Renal cortical epithelial cell (primary cell): ENCODE results near the gene UBE2F. TPM values are rescaled to one million over a fixed set of nuclear protein-coding genes. Genes with fewer than 3 reads are reported as not detected.
"Not testable (repeated sequence)": the region's sequence is repeated elsewhere in the genome, so short reads cannot be mapped to it uniquely, and the experiment has no call there.

Experiments
- DNase-seq: peaks from one replicate; pipeline ENCODE4 v3.0.0-alpha.2; 2011; ENCODE audit warnings: low read depth
- total RNA-seq: library from RNA; depleted of rRNA; stranded (reverse); fragments of >200 nt; gene quantifications from 2 replicates; pipeline ENCODE4 v1.2.3, GENCODE V29; 2014

Gene UBE2F
- total RNA-seq, 1 donor from 2014 or later: 56.0 TPM

DNA sequence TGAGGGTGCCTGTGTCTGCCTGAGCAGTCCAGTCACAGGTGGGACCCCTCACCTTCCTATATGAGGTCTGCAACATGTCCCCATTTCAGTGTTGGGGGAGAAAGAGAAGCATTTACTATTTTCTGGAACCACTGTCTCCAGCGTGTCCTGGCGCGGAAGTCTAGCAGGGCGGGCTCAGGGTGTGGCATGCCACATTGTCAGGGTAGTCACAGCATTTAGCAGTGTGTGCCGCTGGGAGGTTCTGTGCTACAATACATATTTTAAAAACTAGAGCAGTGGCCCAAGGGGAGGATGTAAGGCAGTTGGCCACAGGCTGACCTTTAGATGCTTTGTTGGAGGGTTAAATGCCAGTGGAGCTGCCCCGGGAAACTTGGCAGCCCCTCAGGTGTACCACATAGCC is 12.5 kb downstream of the UBE2F start:
- no peak for DNase-seq

DNA sequence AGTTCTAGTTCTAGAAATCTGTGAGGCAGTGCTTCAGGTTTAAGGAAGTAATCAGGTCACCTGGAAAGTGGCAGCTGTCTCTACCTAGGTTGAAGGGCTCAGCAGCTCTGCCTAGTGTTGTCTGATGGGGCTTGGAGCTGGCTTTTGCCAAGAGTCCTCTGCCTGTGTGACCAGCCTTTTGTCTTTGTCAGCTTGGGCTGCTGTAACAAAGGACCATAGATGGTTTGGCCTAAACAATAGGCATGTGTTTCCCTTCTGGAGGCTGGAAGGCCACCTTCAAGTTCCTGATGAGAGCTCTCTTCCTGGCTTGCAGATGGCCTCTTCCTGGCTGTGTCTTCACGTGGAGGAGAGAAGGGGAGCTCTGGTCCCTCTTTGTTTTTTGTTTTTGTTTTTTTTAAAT is 13.3 kb downstream of the UBE2F start:
- DNase-seq: no peak

DNA sequence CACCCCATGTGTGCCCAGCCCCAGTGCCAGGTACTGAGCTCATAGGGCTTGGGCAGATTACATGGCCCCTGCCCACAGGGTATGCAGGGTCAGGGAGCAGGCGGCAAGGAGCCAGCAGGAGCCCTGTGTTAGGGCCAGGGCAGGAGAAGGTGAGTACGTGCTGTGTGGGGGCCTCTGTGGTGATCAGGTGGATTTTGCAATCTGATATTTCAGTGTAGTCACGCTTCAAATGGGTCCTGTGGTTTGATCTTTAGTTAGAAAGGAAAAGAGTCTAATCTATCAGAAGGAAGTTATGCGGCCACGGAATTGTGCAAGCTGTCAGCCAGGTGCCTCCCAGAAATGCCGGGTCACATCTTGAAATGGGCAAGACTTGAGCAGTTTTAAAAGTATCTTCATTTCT is 13.9 kb downstream of the UBE2F start:
- DNase-seq: peak; percentile 74

DNA sequence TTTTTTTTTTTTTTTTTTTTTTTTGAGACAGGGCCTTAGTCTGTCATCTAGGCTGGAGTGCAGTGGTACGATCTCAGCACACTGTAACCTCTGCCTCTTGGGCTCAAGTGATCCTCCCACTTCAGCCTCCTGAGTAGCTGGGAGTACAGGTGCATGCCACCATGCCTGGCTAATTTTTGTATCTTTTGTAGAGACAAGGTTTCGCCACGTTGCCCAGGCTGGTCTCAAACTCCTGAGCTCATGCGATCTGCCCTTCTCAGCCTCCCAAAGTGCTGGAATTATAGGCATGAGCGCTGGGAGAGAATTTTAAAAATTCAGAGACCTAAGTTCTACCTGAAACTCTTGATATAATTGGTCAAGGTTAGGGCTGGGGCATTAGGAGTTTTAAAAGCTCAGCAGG is 14.8 kb downstream of the UBE2F start:
- DNase-seq: not testable (repeated sequence)

DNA sequence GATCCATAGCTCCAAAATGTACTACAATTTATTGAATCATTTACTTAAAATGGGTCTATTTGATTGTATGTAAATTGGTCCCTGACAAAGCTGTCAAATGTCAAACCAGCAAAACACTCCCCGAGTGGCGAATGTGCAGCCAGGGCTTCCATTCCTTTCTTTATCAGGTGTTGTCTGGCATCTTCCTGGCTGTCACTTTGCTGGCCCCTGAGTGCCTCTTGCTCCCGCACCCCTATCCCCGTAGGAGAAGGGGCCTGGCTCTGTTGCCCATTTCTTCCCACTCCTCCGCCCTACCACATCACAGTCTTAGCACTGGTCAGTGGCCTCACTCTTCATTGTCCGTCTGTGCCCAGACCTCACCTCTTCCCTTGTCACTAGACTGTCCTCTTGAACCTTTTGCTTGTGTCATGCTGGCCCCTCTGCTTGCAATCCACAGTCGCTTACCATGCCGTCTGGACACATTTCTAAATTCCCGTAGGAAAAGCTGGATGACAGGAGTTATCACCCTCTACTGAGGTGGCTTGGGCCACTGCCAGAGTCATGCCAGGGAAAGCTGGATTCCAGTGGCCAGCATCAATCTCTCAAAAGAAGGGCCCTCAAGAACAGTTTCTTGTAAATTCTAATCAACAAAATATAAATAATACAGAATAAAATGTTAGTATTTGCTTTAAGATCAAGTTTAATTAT is 15.4 kb downstream of the UBE2F start:
- DNase-seq: no peak

- no peak for DNase-seq
These were observed 17.1 kb downstream of the UBE2F start for GRCh38 chr2:237983922-237984321.

- no peak for DNase-seq
These were observed 20.5 kb downstream of the UBE2F start for GRCh38 chr2:237987268-237987667.

DNA sequence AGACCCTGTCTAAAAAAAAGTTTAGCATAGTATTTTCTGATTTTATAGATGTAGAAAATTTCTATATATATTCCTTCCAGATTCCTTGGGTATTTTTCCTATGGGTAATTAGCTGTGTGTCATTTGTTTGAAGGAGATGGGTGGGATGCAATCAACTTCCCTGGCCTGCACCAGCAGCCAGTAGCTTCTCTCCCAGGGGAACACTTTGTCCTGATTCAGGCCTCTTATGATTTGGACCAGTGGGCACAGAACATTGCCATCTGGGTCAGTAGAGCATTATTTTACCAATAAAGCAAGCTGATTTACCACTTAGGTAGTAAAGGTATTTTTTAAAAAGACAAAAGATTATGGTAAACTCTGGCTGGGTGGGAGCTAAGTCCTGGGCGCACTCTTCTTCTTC is 26.9 kb downstream of the UBE2F start:
- no peak for DNase-seq

- DNase-seq: no peak
These were observed 28.2 kb downstream of the UBE2F start for GRCh38 chr2:237995036-237995435.

GRCh38 chr2:237996021-237996593 is 29.3 kb downstream of the UBE2F start:
- DNase-seq: peak; percentile 19

GRCh38 chr2:237997521-237997920 is 30.7 kb downstream of the UBE2F start:
- DNase-seq: no peak

DNA sequence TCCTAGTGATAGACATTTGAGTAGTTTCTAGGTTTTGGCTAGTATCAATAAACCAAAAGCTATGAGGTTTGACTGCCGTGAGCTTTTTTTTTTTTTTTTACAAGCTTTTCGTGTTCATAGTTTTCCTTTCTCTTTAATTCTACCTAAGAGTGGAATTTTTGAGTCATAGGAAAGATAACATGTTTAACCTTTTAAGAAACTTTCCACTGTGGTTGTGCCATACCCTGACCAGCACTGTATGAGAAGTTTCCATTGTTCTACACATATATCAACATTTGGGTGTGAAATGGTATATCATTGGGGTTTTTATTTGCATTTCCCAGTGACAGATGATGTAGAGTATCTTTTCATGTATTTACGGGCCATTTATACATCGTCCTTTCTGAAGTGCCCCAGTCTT is 31.7 kb downstream of the UBE2F start:
- no peak for DNase-seq

- DNase-seq: no peak
These were observed 36.6 kb downstream of the UBE2F start for GRCh38 chr2:238003234-238004031.

DNA sequence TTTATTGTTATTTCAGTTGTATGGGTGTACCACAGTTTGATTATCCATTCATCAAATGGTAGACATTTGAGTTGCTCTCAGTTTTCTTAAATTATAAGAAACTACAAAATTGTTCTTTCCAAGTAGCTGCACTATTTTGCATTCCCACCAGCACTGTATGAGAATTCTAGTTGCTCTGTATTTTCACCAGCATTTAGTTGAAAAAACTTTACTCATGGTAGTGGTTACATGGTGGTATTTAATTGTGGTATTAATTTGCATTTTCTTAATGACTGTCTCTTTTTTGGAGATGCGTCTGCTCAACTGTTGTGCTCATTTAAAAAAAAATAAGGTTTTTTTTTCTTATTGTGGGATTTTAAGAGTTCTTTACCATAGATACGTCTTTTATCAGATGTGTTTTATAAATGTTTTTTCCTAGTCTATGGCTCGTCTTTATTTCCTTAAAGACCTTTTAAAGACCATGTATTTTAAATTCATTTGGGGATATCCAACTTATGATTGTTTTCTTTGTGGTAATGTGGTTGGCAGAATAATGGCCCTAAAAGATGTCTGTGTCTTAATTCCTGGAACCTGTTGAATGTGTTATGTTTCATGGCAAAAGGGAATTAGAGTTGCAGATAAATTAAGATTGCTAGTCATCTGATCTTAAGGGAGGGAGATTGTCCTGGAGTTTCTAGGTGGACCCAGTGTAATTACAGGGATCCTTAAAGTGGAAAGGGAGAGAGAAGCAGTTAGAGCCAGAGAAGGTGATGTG is 37.4 kb downstream of the UBE2F start:
- DNase-seq: no peak

- DNase-seq: no peak
These were observed 38.7 kb downstream of the UBE2F start for GRCh38 chr2:238005528-238005927.

- no peak for DNase-seq
These were observed 39.7 kb downstream of the UBE2F start for GRCh38 chr2:238006510-238006909.

- DNase-seq: no peak
These were observed 41.1 kb downstream of the UBE2F start for GRCh38 chr2:238007924-238008323.

DNA sequence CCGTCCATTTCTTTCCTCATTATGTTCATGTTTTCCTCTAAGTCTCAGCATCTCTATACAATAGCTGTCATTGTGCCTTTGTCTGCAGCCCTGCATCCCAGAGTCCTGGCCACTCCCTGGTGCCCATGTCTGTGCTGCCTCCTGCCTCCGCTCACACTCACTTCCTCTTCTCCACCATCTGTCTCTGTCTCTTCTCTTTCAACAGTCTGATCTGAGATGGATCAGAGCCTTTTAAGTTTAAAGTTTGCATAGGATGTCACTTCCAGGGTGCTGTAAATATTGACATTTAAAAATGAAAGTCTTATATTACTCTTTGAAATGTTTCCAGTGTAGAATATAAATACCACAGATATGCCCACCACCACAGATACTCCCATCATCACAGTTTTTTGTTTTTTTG is 42.7 kb downstream of the UBE2F start:
- no peak for DNase-seq

GRCh38 chr2:238010572-238010971 is 43.8 kb downstream of the UBE2F start:
- DNase-seq: no peak

GRCh38 chr2:238013806-238014205 is 47.0 kb downstream of the UBE2F start:
- DNase-seq: no peak

DNA sequence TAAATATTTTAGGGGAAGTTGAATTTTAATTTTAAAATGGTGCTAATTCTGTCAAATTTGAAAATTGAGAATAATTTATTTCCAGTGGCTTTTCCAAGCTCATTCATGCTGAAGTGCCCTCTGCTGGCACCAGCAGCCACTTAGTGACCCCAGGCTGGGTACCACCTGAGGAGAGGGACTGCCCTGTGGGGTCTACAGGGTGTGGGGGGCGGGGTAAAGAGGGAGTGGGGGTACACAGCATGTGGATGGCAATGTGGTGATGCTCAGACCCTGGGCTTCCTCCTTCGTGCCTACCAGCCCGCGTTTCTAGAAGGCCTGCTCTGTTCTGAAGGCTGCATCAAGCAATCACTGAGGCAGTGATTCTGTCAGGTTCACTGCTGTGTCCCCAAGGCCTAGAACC is 48.9 kb downstream of the UBE2F start:
- DNase-seq: no peak

- no peak for DNase-seq
These were observed 49.7 kb downstream of the UBE2F start for GRCh38 chr2:238016526-238016925.
